GM15510 (cell line): ENCODE data around the gene RNASEH2A.

Experiments used
- POLR2A ChIP-seq: IDR thresholded peaks from 3 replicates; pipeline ENCODE4 v1.6.1; 2011; ENCODE audit warnings: borderline replicate concordance; ENCODE audit not compliant: insufficient read length; ENCODE audit errors: extremely low read depth

Gene RNASEH2A

GRCh38 chr19:12777217-12778016, 29.0 kb upstream of the RNASEH2A start:
- TF ChIP-seq POLR2A, result no peak

- TF ChIP-seq POLR2A, result peak; percentile 63
Measured at GRCh38 chr19:12778017-12778904, 28.1 kb upstream of the RNASEH2A start.

- no peak for TF ChIP-seq POLR2A
Measured at GRCh38 chr19:12778905-12779161, 27.6 kb upstream of the RNASEH2A start.

- peak; percentile 22 for TF ChIP-seq POLR2A
Measured at GRCh38 chr19:12779162-12779993, 27.0 kb upstream of the RNASEH2A start.

- no peak for TF ChIP-seq POLR2A
Measured at GRCh38 chr19:12782174-12782423, 24.3 kb upstream of the RNASEH2A start.

- TF ChIP-seq POLR2A, result peak; percentile 63
Measured at GRCh38 chr19:12782424-12783290, 23.7 kb upstream of the RNASEH2A start.

GRCh38 chr19:12783291-12783848, 23.0 kb upstream of the RNASEH2A start:
- TF ChIP-seq POLR2A, result no peak

GRCh38 chr19:12783849-12784393, 22.5 kb upstream of the RNASEH2A start:
- no peak for TF ChIP-seq POLR2A

GRCh38 chr19:12784394-12784870, 22.0 kb upstream of the RNASEH2A start:
- no peak for TF ChIP-seq POLR2A

- TF ChIP-seq POLR2A, result no peak
Measured at GRCh38 chr19:12784871-12785430, 21.4 kb upstream of the RNASEH2A start.

- TF ChIP-seq POLR2A, result peak; percentile 3
Measured at GRCh38 chr19:12785431-12786031, 20.9 kb upstream of the RNASEH2A start.

- peak; percentile 7 for TF ChIP-seq POLR2A
Measured at GRCh38 chr19:12786141-12786870, 20.1 kb upstream of the RNASEH2A start.
